HepG2 (cell line): ENCODE measurements around the gene ITM2B. TPM values are rescaled to one million over a fixed set of nuclear protein-coding genes. Genes with fewer than 3 reads are reported as not detected.

Experiments used
- ATAC-seq: fragments of 200-7000 bp; cut with Tn5 transposase; 3 replicates; pipeline ENCODE4 v1.9.1; 2020; ENCODE audit warnings: mild to moderate bottlenecking, moderate library complexity
- BruUV-seq: library from RNA; stranded (reverse); fragments of 400-500 nt; replicated peaks from 2 replicates; lab custom pipeline; 2021; lab: Mats Ljungman, UMichigan
- CTCF ChIA-PET: fragments of 300-600 bp; formaldehyde crosslinking; extraction: SDS; loops from one replicate; lab custom pipeline; 2021; ENCODE audit warnings: low total read pairs, inconsistent platforms, low intra/inter-chr PET ratio; lab: Yijun Ruan, JAX
- POLR2A ChIA-PET: fragments of 350-600 bp; sonication (Branson Sonifier 250); formaldehyde crosslinking; loops from one replicate; lab custom pipeline; 2020; ENCODE audit warnings: antibody characterized with exemption, inconsistent platforms; lab: Yijun Ruan, JAX
- DNase-seq: peaks from one replicate; pipeline ENCODE4 v3.0.0-alpha.2; 2015; ENCODE audit warnings: low spot score
- FAIRE-seq: peaks from 3 replicates; lab custom pipeline; 2011; peaks lifted over from hg19 to GRCh38; lab: Jason Lieb, UNC
- H2AFZ ChIP-seq: one replicate; pipeline ENCODE4 v1.6.1; 2011; ENCODE audit warnings: low read length, inconsistent platforms
- H3K27ac ChIP-seq: fragments of 300-600 bp; 3 replicates; pipeline ENCODE4 v1.8.0; 2011; ENCODE audit warnings: mixed run types, mild to moderate bottlenecking, mixed read lengths, low read length, inconsistent platforms; ENCODE audit not compliant: insufficient read depth; ENCODE audit errors: extremely low read length
- H3K27me3 ChIP-seq, 2 experiments: fragments of 200-600 bp in 1 of 2; 2 replicates in 1 of 2; 3 replicates in 1 of 2; pipeline versions ENCODE4 v1.6.0 to v1.8.0; 2011; ENCODE audit warnings: low read length in 2 of 2, mild to moderate bottlenecking in 2 of 2, moderate library complexity in 2 of 2, inconsistent platforms in 1 of 2; ENCODE audit not compliant: insufficient read depth in 2 of 2, control insufficient read depth in 1 of 2
- H3K36me3 ChIP-seq, 2 experiments: fragments of 200-600 bp in 1 of 2; replicated peaks in 1 of 2; 2 replicates in 1 of 2; 3 replicates in 1 of 2; pipeline versions ENCODE4 v1.5.1 to v1.8.0; 2011; ENCODE audit warnings: low read length in 2 of 2, inconsistent platforms in 1 of 2; ENCODE audit not compliant: insufficient read depth in 2 of 2, control insufficient read depth in 1 of 2
- H3K4me1 ChIP-seq: 2 replicates; pipeline ENCODE4 v1.5.1; 2012; ENCODE audit warnings: low read length, inconsistent platforms; ENCODE audit not compliant: insufficient read depth
- H3K4me2 ChIP-seq: 2 replicates; pipeline ENCODE4 v1.6.0; 2011; ENCODE audit warnings: low read depth, low read length, inconsistent platforms
- H3K4me3 ChIP-seq, 3 experiments: fragments of 200-600 bp in 1 of 3; sonication (generic), shearing (Covaris generic) in 1 of 3; replicated peaks in 1 of 3; 2 replicates each; pipeline ENCODE4 v1.5.1; 2011 to 2016; ENCODE audit warnings: low read length in 3 of 3, inconsistent platforms in 2 of 3, low read depth in 2 of 3, mild to moderate bottlenecking in 2 of 3, control low read depth in 1 of 3, mixed read lengths in 1 of 3; ENCODE audit not compliant: insufficient read depth in 1 of 3
- H3K79me2 ChIP-seq: one replicate; pipeline ENCODE4 v1.6.1; 2011; ENCODE audit warnings: low read length, inconsistent platforms; ENCODE audit not compliant: insufficient read depth
- H3K9ac ChIP-seq: 2 replicates; pipeline ENCODE4 v1.6.0; 2011; ENCODE audit warnings: mild to moderate bottlenecking, low read depth, low read length, inconsistent platforms; ENCODE audit not compliant: insufficient read depth
- H3K9me3 ChIP-seq: 2 replicates; pipeline ENCODE4 v1.5.1; 2012; ENCODE audit warnings: mild to moderate bottlenecking, low read length
- H4K20me1 ChIP-seq: 2 replicates; pipeline ENCODE4 v1.6.0; 2011; ENCODE audit warnings: inconsistent platforms, mild to moderate bottlenecking, low read length, moderate library complexity; ENCODE audit not compliant: insufficient read depth
- ATF7 ChIP-seq, 2 experiments: fragments of 450-650 bp in 1 of 2; sonication (generic) in 1 of 2; formaldehyde crosslinking in 1 of 2; IDR thresholded peaks; 2 replicates each; pipeline versions ENCODE4 v1.4.0 to v1.6.1; 2016 to 2020; ENCODE audit warnings: antibody characterized with exemption in 1 of 2, mild to moderate bottlenecking in 1 of 2, missing genetic modification reagents in 1 of 2
- CENPT ChIP-seq: sonication (generic); formaldehyde crosslinking; IDR thresholded peaks from 2 replicates; pipeline ENCODE4 v1.8.0; 2022; ENCODE audit warnings: low read depth, mild to moderate bottlenecking, moderate library complexity, missing genetic modification reagents
- CREB3 ChIP-seq: sonication (generic); formaldehyde crosslinking; IDR thresholded peaks from 2 replicates; pipeline ENCODE4 v1.5.0; 2020; ENCODE audit warnings: missing genetic modification reagents
- GFI1 ChIP-seq: sonication (generic); formaldehyde crosslinking; IDR thresholded peaks from 2 replicates; pipeline ENCODE4 v1.5.0; 2020; ENCODE audit warnings: missing genetic modification reagents, mild to moderate bottlenecking, borderline replicate concordance
- HBP1 ChIP-seq: IDR thresholded peaks from 2 replicates; pipeline ENCODE4 v1.6.1; 2016; ENCODE audit warnings: low read depth, control low read depth
- KLF13 ChIP-seq: sonication (generic); formaldehyde crosslinking; IDR thresholded peaks from 2 replicates; pipeline ENCODE4 v1.4.0; 2020; ENCODE audit warnings: mild to moderate bottlenecking, missing genetic modification reagents
- KLF6 ChIP-seq: IDR thresholded peaks from 2 replicates; pipeline ENCODE4 v1.8.0; 2016; ENCODE audit warnings: missing biosample characterization, missing genetic modification reagents
- YY1 ChIP-seq: IDR thresholded peaks from 2 replicates; pipeline ENCODE4 v1.6.1; 2011; ENCODE audit warnings: low read length, low read depth, moderate library complexity, mild to moderate bottlenecking; ENCODE audit not compliant: insufficient read depth, insufficient replicate concordance
- ZEB1 ChIP-seq: IDR thresholded peaks from 2 replicates; pipeline ENCODE4 v1.6.1; 2012; ENCODE audit warnings: mild to moderate bottlenecking, low read depth, inconsistent platforms; ENCODE audit not compliant: insufficient replicate concordance
- ZNF335 ChIP-seq: sonication (generic); formaldehyde crosslinking; IDR thresholded peaks from 2 replicates; pipeline ENCODE4 v1.4.0; 2020; ENCODE audit warnings: missing genetic modification reagents
- ZNF441 ChIP-seq: sonication (generic); formaldehyde crosslinking; IDR thresholded peaks from 2 replicates; pipeline ENCODE4 v1.7.0; 2021; ENCODE audit warnings: missing genetic modification reagents, borderline replicate concordance
- ZNF570 ChIP-seq: sonication (generic); formaldehyde crosslinking; IDR thresholded peaks from 2 replicates; pipeline ENCODE4 v1.4.0; 2020; ENCODE audit warnings: mild to moderate bottlenecking, missing genetic modification reagents, borderline replicate concordance
- ZNF773 ChIP-seq: sonication (generic); formaldehyde crosslinking; IDR thresholded peaks from 2 replicates; pipeline ENCODE4 v1.4.0; 2020; ENCODE audit warnings: missing genetic modification reagents, borderline replicate concordance
- ZNF784 ChIP-seq: sonication (generic); formaldehyde crosslinking; IDR thresholded peaks from 2 replicates; pipeline ENCODE4 v1.5.1; 2020; ENCODE audit warnings: missing genetic modification reagents, mild to moderate bottlenecking, borderline replicate concordance
- ZSCAN12 ChIP-seq: sonication (generic); formaldehyde crosslinking; IDR thresholded peaks from 2 replicates; pipeline ENCODE4 v1.9.0; 2021; ENCODE audit warnings: mild to moderate bottlenecking, missing genetic modification reagents
- WGBS: methylation state at CpG from one replicate; pipeline ENCODE4 v1.1.6; 2017; ENCODE audit warnings: low lambda C conversion rate; 5-methylcytosine and 5-hydroxymethylcytosine counted together
- in situ Hi-C: cut with HindIII; loops from 2 replicates; pipeline ENCODE4 v1.10.0; 2017; ENCODE audit warnings: low pct_unique_long_range_greater_than_20kb; ENCODE audit not compliant: extremely low pct_ligation_motif_present
- intact Hi-C: fragments of 100-400 bp; cut with micrococcal nuclease; formaldehyde crosslinking; loops from one replicate; pipeline ENCODE4 v1.10.0; 2022; ENCODE audit not compliant: unreplicated experiment
- polyA plus RNA-seq, 8 experiments: library from polyadenylated mRNA; depleted of rRNA in 3 of 8; stranded (reverse) in 7 of 8; unstranded in 1 of 8; fragments of >200 nt; fragmentation: Illumina TruSeq in 4 of 8; extraction: Trizol in 4 of 8; gene quantifications; 2 replicates each; pipeline versions ENCODE4 v1.2.1 to v1.2.3, GENCODE V29; 2011 to 2016; ENCODE audit warnings: low read depth in 4 of 8, missing spikeins in 1 of 8, mixed read lengths in 1 of 8; ENCODE audit not compliant: insufficient read depth in 1 of 8
- total RNA-seq, 5 experiments: library from RNA; depleted of rRNA; stranded (reverse); fragments of >200 nt; fragmentation: Illumina TruSeq; extraction: Trizol; gene quantifications; 2 replicates each; pipeline ENCODE4 v1.2.3, GENCODE V29; 2016; ENCODE audit warnings: low read depth in 1 of 5

ITM2B gene
- total and polyA plus RNA-seq, 2 of the 13 experiments (the other 11 are each of a cell fraction or from before 2014, with no cell fraction given): 158 to 373 TPM

- BruUV-seq: no TSS peak
Observed at GRCh38 chr13:48188131-48188530, 44.9 kb upstream of the ITM2B start.

GRCh38 chr13:48188601-48189000, 44.4 kb upstream of the ITM2B start:
- intact Hi-C loops (no loop called here), in situ Hi-C loops (no loop called here)
- Histone ChIP-seq H3K4me1 (peaks cover 19% of the 10 kb centered on the region), H3K27me3 (no peaks in the 10 kb centered on the region), H3K9ac (no peak overlapping the region), H4K20me1 (no peaks in the 10 kb centered on the region), H3K9me3 (no peaks in the 10 kb centered on the region), H3K36me3 (no peaks in the 10 kb centered on the region), H2AFZ (no peak overlapping the region), H3K79me2 (no peaks in the 10 kb centered on the region), H3K4me3 (no peak overlapping the region), H3K4me2 (no peak overlapping the region), H3K27ac (no peak overlapping the region)
- FAIRE-seq (no peak), ATAC-seq (peak; percentile 71), DNase-seq (no peak)
- CTCF ChIA-PET: no interaction called here
- BruUV-seq: no TSS peak
- POLR2A ChIA-PET: interaction anchor here (0.9 kb wide), 1 partner anchor 44 kb away, joined by 3 read pairs; the partner anchor contains the start of gene ITM2B
- 4% methylated on average over 2 of the region's 2 CpGs for WGBS
- TF ChIP-seq YY1 (no peak), ZEB1 (no peak), ZNF784 (CRISPR knock-in tag) (no peak), CREB3 (CRISPR knock-in tag) (no peak), ZNF441 (CRISPR knock-in tag) (no peak), GFI1 (CRISPR knock-in tag) (no peak), KLF13 (CRISPR knock-in tag) (no peak), ZSCAN12 (CRISPR knock-in tag) (no peak), KLF6 (CRISPR knock-in tag) (no peak), HBP1 (no peak), ZNF570 (CRISPR knock-in tag) (no peak), ATF7 (IDR thresholded peaks at IDR 0.05) (no peak), ATF7 (CRISPR knock-in tag; IDR thresholded peaks at IDR 0.05) (no peak)

More at GRCh38 chr13:48188131-48188530, 44.9 kb upstream of the ITM2B start:
- Histone ChIP-seq H3K4me2 (no peak overlapping the region), H4K20me1 (no peaks in the 10 kb centered on the region), H2AFZ (no peak overlapping the region), H3K9me3 (no peaks in the 10 kb centered on the region), H3K36me3 (no peaks in the 10 kb centered on the region), H3K9ac (no peak overlapping the region), H3K4me1 (peaks cover 14% of the 10 kb centered on the region), H3K79me2 (no peaks in the 10 kb centered on the region), H3K4me3 (no peak overlapping the region), H3K27ac (no peak overlapping the region), H3K27me3 (no peaks in the 10 kb centered on the region)
- in situ Hi-C loops: no loop called here
- intact Hi-C loops: no loop called here
- no peak for TF ChIP-seq ZNF773 (CRISPR knock-in tag)
- no peak for TF ChIP-seq ZNF335 (CRISPR knock-in tag)
- TF ChIP-seq CENPT: no peak
- 3% methylated on average over 1 of the region's 1 CpG for WGBS
- FAIRE-seq (no peak), ATAC-seq (no peak), DNase-seq (no peak)
- ChIA-PET CTCF (no interaction called here), POLR2A (no interaction called here)
